Panc1 (cell line): ENCODE results near the gene POLR1H. TPM values are rescaled to one million over a fixed set of nuclear protein-coding genes. Genes with fewer than 3 reads are reported as not detected.
"Not testable (repeated sequence)": the region's sequence is repeated elsewhere in the genome, so short reads cannot be mapped to it uniquely, and the experiment has no call there.

Experiments used
- ATAC-seq: fragments of 200-7000 bp; cut with Tn5 transposase; 2 replicates; pipeline ENCODE4 v1.9.1; 2020; ENCODE audit warnings: mild to moderate bottlenecking, moderate library complexity
- BruUV-seq: library from RNA; stranded (reverse); fragments of 400-500 nt; replicated peaks from 2 replicates; lab custom pipeline; 2021; lab: Mats Ljungman, UMichigan
- CTCF ChIA-PET: fragments of 300-600 bp; sonication (Branson Sonifier 250); formaldehyde crosslinking; loops from one replicate; lab custom pipeline; 2022; ENCODE audit warnings: antibody characterized with exemption; lab: Charles Lee
- POLR2A ChIA-PET: fragments of 300-600 bp; sonication (Branson Sonifier 250); formaldehyde crosslinking; loops from one replicate; lab custom pipeline; 2022; ENCODE audit warnings: antibody characterized with exemption; lab: Charles Lee
- DNase-seq: peaks from one replicate; pipeline ENCODE4 v3.0.0-alpha.2; 2010; ENCODE audit warnings: low read depth, low spot score
- H3K27ac ChIP-seq: 2 replicates; pipeline ENCODE4 v1.5.1; 2011; ENCODE audit warnings: mild to moderate bottlenecking, low read length, inconsistent platforms
- H3K27me3 ChIP-seq: fragments of 200-500 bp; sonication (Bioruptor generic); 2 replicates; pipeline ENCODE4 v1.6.0; 2014; ENCODE audit warnings: low read length, inconsistent platforms; ENCODE audit not compliant: control insufficient read depth, insufficient read depth
- H3K36me3 ChIP-seq: fragments of 200-500 bp; sonication (Bioruptor generic); 2 replicates; pipeline ENCODE4 v1.5.1; 2014; ENCODE audit warnings: inconsistent platforms, mild to moderate bottlenecking, low read length, moderate library complexity; ENCODE audit not compliant: control insufficient read depth, insufficient read depth
- H3K4me1 ChIP-seq: 2 replicates; pipeline ENCODE4 v1.5.1; 2011; ENCODE audit warnings: inconsistent platforms, mild to moderate bottlenecking, low read length, moderate library complexity; ENCODE audit not compliant: control insufficient read depth, insufficient read depth
- H3K4me3 ChIP-seq, 2 experiments: 2 replicates each; pipeline ENCODE4 v1.5.1; 2011 to 2012; ENCODE audit warnings: low read depth in 2 of 2, low read length in 2 of 2, mild to moderate bottlenecking in 2 of 2, inconsistent platforms in 1 of 2, moderate library complexity in 1 of 2
- H3K9me3 ChIP-seq: fragments of 200-500 bp; sonication (Bioruptor generic); 2 replicates; pipeline ENCODE4 v1.5.1; 2014; ENCODE audit warnings: low read depth, mild to moderate bottlenecking, inconsistent platforms, low read length, moderate library complexity; ENCODE audit not compliant: control insufficient read depth, insufficient read depth
- POLR2AphosphoS5 ChIP-seq: IDR thresholded peaks from 2 replicates; pipeline ENCODE4 v1.6.1; 2012; ENCODE audit warnings: mild to moderate bottlenecking, low read depth, low read length, moderate library complexity
- SIN3A ChIP-seq: IDR thresholded peaks from 2 replicates; pipeline ENCODE4 v1.6.1; 2012; ENCODE audit warnings: low read depth, mild to moderate bottlenecking, low read length, moderate library complexity, borderline replicate concordance; ENCODE audit not compliant: insufficient read depth
- TCF7L2 ChIP-seq: IDR thresholded peaks from 2 replicates; pipeline ENCODE4 v1.6.1; 2011; ENCODE audit warnings: mild to moderate bottlenecking, low read depth, low read length, inconsistent platforms
- in situ Hi-C: cut with HindIII; loops from 2 replicates; pipeline ENCODE4 v1.10.0; 2016; ENCODE audit warnings: low sequenced_read_pairs, low pct_unique_long_range_greater_than_20kb
- intact Hi-C: fragments of 100-400 bp; cut with micrococcal nuclease; formaldehyde crosslinking; loops from one replicate; pipeline ENCODE4 v1.10.0; 2022; ENCODE audit not compliant: unreplicated experiment
- total RNA-seq: library from RNA; stranded (reverse); gene quantifications from one replicate; pipeline ENCODE4 v1.2.1, GENCODE V29; 2021; ENCODE audit not compliant: unreplicated experiment
- TF ChIP-seq, protein P1 (sequence below): fragments of 450-650 bp; IDR thresholded peaks from 2 replicates; pipeline ENCODE4 v1.5.1; 2017; ENCODE audit warnings: mild to moderate bottlenecking
- TF ChIP-seq, protein P2 (sequence below), 2 experiments: IDR thresholded peaks; 2 replicates each; pipeline ENCODE4 v1.6.1; 2011 to 2012; ENCODE audit warnings: low read depth in 2 of 2, control low read depth in 1 of 2, low read length in 1 of 2, mild to moderate bottlenecking in 1 of 2, moderate library complexity in 1 of 2; ENCODE audit not compliant: insufficient read depth in 1 of 2

Gene POLR1H
- total RNA-seq, 1 experiment from 2014 or later = 24.9 TPM

DNA sequence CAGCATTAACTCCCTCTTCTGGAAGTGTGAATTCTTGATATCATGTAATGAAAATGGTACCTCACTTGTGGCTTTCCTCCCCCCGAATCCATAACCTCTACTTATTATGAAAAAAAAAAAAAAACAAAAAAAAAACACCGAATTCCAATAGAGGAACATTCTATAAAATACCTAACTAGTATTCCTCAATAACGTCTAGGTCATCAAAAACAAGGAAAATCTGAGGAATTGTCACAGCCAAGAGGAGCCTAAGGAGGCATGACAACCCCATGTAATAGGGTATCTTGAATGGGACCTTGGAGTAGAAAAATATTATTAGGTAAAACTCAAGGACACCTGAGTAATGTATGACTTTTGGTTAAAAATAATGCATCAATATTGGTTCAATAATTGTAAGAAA, 38.9 kb upstream of the POLR1H start:
- DNase-seq (no peak), ATAC-seq (no peak)
- Histone ChIP-seq H3K9me3 (no peaks in the 10 kb centered on the region), H3K27ac (no peak overlapping the region), H3K4me3 (no peak overlapping the region), H3K27me3 (no peaks in the 10 kb centered on the region), H3K36me3 (no peaks in the 10 kb centered on the region), H3K4me1 (no peaks in the 10 kb centered on the region)
- in situ Hi-C loops = no loop called here
- TF ChIP-seq TCF7L2 = no peak
- TF ChIP-seq SIN3A = no peak
- TF ChIP-seq, protein P1, sequence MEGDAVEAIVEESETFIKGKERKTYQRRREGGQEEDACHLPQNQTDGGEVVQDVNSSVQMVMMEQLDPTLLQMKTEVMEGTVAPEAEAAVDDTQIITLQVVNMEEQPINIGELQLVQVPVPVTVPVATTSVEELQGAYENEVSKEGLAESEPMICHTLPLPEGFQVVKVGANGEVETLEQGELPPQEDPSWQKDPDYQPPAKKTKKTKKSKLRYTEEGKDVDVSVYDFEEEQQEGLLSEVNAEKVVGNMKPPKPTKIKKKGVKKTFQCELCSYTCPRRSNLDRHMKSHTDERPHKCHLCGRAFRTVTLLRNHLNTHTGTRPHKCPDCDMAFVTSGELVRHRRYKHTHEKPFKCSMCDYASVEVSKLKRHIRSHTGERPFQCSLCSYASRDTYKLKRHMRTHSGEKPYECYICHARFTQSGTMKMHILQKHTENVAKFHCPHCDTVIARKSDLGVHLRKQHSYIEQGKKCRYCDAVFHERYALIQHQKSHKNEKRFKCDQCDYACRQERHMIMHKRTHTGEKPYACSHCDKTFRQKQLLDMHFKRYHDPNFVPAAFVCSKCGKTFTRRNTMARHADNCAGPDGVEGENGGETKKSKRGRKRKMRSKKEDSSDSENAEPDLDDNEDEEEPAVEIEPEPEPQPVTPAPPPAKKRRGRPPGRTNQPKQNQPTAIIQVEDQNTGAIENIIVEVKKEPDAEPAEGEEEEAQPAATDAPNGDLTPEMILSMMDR = no peak
- TF ChIP-seq POLR2AphosphoS5 = no peak
- TF ChIP-seq, protein P2, sequence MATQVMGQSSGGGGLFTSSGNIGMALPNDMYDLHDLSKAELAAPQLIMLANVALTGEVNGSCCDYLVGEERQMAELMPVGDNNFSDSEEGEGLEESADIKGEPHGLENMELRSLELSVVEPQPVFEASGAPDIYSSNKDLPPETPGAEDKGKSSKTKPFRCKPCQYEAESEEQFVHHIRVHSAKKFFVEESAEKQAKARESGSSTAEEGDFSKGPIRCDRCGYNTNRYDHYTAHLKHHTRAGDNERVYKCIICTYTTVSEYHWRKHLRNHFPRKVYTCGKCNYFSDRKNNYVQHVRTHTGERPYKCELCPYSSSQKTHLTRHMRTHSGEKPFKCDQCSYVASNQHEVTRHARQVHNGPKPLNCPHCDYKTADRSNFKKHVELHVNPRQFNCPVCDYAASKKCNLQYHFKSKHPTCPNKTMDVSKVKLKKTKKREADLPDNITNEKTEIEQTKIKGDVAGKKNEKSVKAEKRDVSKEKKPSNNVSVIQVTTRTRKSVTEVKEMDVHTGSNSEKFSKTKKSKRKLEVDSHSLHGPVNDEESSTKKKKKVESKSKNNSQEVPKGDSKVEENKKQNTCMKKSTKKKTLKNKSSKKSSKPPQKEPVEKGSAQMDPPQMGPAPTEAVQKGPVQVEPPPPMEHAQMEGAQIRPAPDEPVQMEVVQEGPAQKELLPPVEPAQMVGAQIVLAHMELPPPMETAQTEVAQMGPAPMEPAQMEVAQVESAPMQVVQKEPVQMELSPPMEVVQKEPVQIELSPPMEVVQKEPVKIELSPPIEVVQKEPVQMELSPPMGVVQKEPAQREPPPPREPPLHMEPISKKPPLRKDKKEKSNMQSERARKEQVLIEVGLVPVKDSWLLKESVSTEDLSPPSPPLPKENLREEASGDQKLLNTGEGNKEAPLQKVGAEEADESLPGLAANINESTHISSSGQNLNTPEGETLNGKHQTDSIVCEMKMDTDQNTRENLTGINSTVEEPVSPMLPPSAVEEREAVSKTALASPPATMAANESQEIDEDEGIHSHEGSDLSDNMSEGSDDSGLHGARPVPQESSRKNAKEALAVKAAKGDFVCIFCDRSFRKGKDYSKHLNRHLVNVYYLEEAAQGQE (IDR thresholded peaks at IDR 0.05; ENCODE audit: insufficient read depth in 1 of 2, low read depth in 2 of 2, low read length in 1 of 2) = no peak
- ChIA-PET CTCF (no interaction called here), POLR2A (no interaction called here)
- BruUV-seq = no TSS peak
- intact Hi-C loops = no loop called here

GRCh38 chr6:30022712-30023111, 38.4 kb upstream of the POLR1H start:
- POLR2A ChIA-PET, intact Hi-C loops, H3K4me1 ChIP-seq, DNase-seq, ATAC-seq, in situ Hi-C loops, H3K4me3 ChIP-seq, H3K27ac ChIP-seq, H3K27me3 ChIP-seq, H3K9me3 ChIP-seq, BruUV-seq, CTCF ChIA-PET, H3K36me3 ChIP-seq: not testable (repeated sequence)

GRCh38 chr6:30025186-30025585, 35.9 kb upstream of the POLR1H start:
- in situ Hi-C loops = no loop called here
- Histone ChIP-seq H3K27ac (no peak overlapping the region), H3K4me1 (no peaks in the 10 kb centered on the region), H3K9me3 (no peaks in the 10 kb centered on the region), H3K36me3 (no peaks in the 10 kb centered on the region), H3K27me3 (no peaks in the 10 kb centered on the region), H3K4me3 (no peak overlapping the region)
- no TSS peak for BruUV-seq
- ChIA-PET CTCF (interaction anchor here (0.6 to 0.8 kb wide), 2 partner anchors 12 to 78 kb away, joined by 3 read pairs; no protein-coding TSS in a partner anchor), POLR2A (interaction anchor here (0.6 kb wide), 1 partner anchor 516 kb away, joined by 4 read pairs; no protein-coding TSS in a partner anchor)
- no peak for DNase-seq
- no peak for TF ChIP-seq TCF7L2
- TF ChIP-seq POLR2AphosphoS5 = no peak
- TF ChIP-seq, protein P1 = no peak
- no peak for TF ChIP-seq SIN3A
- TF ChIP-seq, protein P2 (IDR thresholded peaks at IDR 0.05; ENCODE audit: insufficient read depth in 1 of 2, low read depth in 2 of 2, low read length in 1 of 2) = no peak
- intact Hi-C loops = no loop called here
- no peak for ATAC-seq
